HG03439 (cell line): Measurements from ENCODE around the gene NDUFV3.
"Not testable (repeated sequence)": the region's sequence is repeated elsewhere in the genome, so short reads cannot be mapped to it uniquely, and the experiment has no call there.

ENCODE experiments used
- ATAC-seq: cut with Tn5 transposase; IDR thresholded peaks from one replicate; pipeline ENCODE4 v1.9.1; 2021; ENCODE audit warnings: mild to moderate bottlenecking, moderate library complexity; ENCODE audit not compliant: unreplicated experiment

NDUFV3 gene

GRCh38 chr21:42883921-42884320 is 9.2 kb upstream of the NDUFV3 start:
- no peak for ATAC-seq

- ATAC-seq: no peak
These were observed 5.8 kb upstream of the NDUFV3 start for GRCh38 chr21:42887326-42887725.

DNA sequence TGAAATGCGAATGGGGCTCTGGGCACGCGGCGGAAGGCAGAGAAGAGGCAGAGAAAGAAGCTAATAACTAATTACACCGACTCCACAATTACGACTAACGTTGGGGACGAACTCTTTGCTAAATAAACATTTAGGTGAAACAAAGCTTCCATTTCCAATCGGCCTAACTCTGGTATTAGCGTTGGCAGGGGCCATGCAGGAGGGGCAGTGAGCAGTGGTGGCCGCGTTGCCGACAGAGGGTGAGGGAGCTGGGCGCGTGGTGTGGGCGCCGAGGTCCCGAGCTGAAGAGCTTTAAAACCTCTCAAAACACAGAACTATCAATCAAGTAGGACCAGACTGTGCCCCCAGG is 553 bp upstream of the NDUFV3 start:
- ATAC-seq: no peak

GRCh38 chr21:42900446-42900845 is 7.3 kb downstream of the NDUFV3 start:
- ATAC-seq: no peak

DNA sequence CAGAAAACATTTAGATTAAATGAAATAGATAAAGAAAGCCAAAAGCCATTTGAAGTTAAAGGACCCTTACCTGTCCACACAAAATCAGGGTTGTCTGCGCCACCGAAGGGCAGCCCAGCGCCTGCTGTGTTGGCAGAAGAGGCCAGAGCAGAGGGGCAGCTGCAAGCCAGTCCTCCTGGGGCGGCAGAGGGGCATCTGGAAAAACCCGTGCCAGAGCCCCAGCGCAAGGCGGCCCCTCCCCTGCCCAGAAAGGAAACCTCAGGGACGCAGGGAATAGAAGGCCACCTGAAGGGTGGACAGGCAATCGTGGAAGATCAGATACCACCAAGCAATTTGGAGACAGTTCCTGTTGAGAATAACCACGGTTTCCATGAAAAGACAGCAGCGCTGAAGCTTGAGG is 10.7 kb downstream of the NDUFV3 start:
- ATAC-seq: no peak

- ATAC-seq: no peak
These were observed 12.1 kb downstream of the NDUFV3 start for GRCh38 chr21:42905195-42905594.

DNA sequence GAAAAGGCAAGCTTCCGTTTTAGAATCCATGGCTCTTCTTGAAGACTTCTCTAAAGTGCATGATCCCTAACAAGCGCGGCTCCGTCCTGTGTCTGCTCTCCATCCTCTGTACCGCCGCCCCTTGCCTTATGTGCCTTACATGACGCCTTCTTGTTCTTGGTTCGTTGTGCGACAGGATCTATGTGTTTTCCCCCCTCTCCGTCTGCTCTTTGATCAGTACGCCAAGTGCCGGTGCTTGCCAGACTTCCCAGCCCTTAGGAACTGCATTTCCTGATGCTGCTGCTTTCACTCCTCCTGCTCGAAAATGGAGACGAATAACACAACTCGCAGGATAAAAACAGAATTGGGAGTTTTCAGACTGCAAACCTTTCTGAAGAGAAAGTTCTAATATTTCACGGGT is 13.1 kb downstream of the NDUFV3 start:
- ATAC-seq: no peak

DNA sequence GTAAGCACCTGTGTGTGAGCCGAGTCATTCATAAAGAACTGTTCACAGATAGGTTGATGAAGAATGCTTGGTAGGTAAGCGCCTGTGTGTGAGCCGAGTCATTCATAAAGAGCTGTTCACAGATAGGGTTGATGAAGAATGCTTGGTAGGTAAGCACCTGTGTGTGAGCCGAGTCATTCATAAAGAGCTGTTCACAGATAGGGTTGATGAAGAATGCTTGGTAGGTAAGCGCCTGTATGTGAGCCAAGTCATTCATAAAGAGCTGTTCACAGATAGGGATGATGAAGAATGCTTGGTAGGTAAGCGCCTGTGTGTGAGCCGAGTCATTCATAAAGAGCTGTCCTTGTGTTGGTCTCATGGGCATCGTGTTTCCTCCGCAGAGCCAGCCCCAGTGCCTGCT is 15.4 kb downstream of the NDUFV3 start:
- not testable (repeated sequence) for ATAC-seq

DNA sequence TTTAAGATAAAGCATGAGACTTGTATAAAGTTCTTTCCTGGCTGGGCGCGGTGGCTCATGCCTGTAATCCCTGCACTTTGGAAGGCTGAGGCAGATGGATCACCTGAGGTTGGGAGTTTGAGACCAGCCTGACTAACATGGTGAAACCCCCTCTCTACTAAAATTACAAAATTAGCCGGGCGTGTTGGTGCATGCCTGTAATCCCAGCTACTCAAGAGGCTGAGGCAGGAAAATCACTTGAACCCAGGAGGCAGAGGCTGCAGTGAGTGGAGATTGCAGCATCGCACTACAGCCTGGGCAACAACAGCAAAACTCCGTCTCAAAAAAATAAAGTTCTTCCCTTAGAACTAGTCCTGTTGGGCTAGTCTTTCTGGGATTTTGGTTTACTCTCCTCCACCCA is 18.8 kb downstream of the NDUFV3 start:
- ATAC-seq: not testable (repeated sequence)

DNA sequence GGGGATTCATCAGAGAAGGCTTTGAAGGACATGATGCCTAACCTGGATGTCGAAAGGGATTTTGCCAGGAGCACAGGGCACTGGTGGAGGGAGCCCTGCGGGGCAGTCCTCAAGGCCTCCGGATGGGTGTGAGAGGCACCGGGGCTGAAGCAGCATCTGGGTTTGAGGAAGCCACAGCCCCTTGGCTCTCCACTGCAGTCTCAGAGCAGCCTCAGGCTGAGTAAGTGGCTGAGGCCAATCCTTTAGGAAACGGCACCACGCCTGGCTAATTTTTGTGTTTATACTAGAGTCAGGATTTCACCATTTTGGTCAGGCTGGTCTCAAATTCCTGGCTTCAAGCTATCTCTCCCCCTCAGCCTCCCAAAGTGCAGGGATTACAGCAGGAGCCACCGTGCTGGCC is 20.4 kb downstream of the NDUFV3 start:
- no peak for ATAC-seq

- no peak for ATAC-seq
These were observed 25.2 kb downstream of the NDUFV3 start for GRCh38 chr21:42918291-42918690.

- ATAC-seq: no peak
These were observed 28.8 kb downstream of the NDUFV3 start for GRCh38 chr21:42921927-42922326.

- no peak for ATAC-seq
These were observed 29.8 kb downstream of the NDUFV3 start for GRCh38 chr21:42922918-42923317.

GRCh38 chr21:42923553-42924432 is 30.7 kb downstream of the NDUFV3 start:
- ATAC-seq: no peak

GRCh38 chr21:42924433-42924751 is 31.3 kb downstream of the NDUFV3 start:
- ATAC-seq: no peak

DNA sequence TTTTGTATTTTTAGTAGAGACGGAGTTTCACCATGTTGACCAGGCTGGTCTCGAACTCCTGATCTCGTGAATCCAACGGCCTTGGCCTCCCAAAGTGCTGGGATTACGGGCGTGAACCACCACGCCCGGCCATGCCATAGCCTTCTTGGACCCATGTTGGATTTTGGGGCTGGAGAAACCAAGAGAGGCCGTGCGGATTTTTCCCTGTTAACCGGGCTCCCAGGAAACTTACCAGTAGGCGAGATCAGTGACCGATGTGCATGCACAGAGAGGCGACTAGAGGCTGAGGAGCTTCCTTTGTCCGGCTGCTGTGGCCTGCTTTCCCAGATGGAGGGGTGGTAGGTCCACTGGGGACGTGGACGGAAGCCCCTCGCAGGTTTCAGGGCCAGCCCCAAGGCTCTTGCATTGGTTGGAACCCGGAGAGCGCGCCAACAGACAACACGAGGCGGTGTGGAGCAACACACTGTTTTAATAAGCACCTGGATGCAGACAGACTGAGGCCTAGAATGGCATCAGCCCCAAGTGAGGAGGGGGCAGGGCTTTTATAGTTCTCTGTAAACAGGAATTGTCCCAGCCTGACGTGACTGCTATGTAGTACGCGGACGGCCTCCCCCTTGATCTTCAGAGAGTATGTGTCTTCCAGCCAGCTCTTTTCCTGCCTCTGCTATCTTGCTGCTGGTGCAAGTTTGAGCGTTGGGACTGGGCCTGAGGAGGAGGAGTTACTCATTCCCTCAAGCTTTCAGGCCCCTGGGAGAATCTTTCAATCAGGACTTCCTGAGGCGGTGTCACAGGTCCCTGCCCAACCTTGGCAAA is 32.2 kb downstream of the NDUFV3 start, which contains the start of gene ERVH48-1:
Gene ERVH48-1, minus strand, starts transcription at position 517 of the 813 bp plus-strand sequence. CDS start 6,624 bp downstream, outside the sequence.
- no peak for ATAC-seq

DNA sequence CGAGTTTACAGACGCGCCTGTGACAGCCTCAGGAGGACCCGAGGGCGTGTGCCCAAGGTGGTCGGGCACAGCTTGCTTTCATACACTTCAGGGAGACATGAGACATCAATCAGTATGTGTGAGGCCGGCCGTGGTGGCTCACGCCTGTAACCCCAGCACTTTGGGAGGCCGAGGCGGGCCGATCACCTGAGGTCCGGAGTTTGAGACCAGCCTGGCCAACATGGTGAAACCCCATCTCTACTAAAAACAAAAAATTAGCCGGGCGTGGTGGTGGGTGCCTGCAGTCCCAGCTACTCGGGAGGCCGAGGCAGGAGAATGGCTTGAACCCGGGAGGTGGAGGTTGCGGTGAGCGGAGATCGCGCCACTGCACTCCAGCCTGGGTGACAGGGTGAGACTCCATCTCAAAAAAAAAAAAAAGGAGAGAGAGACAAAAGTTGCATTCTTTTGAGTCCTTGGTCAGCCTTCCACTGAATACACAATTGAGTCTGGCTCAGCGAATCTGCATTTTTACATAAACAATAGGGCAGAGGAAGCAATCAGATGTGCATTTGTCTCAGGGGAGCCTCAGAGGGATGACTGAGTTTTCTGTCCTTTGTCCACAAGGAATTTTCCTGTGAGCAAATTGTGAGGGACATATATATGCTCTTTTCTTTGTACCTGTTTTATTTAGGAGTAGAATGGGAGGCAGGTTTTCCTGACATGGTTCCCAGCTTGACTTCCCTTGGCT is 34.5 kb downstream of the NDUFV3 start:
- ATAC-seq: not testable (repeated sequence)

DNA sequence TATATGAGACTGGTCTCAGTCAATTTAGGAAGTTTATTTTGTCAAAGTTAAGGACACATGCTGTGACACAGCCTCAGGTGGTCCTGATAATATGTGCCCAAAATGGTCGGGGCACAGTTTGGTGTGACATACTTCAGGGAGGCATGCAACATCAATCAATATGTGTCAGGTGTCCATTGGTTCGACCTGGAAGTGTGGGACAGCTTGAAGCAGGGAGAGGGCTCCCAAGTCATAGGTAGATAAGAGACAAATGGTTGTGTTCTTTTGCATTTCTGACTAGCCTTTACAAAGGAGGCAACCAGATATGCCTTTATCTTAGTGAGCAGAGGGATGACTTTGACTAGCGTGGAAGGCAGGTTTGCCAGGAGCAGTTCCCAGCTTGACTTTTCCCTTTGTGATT is 36.9 kb downstream of the NDUFV3 start:
- ATAC-seq: no peak

GRCh38 chr21:42931560-42932235 is 38.6 kb downstream of the NDUFV3 start:
- ATAC-seq: no peak

GRCh38 chr21:42932378-42933136 is 39.4 kb downstream of the NDUFV3 start:
- ATAC-seq: not testable (repeated sequence)
